Measurements from ENCODE around the gene MRPS22. TPM values are rescaled to one million over a fixed set of nuclear protein-coding genes. Genes with fewer than 3 reads are reported as not detected.

Gene MRPS22
- total and polyA plus RNA-seq, 3 donors from 2014 or later = 61.1 to 95.8 (median 63.4) TPM

- Histone ChIP-seq H3K27me3 (no peaks in the 10 kb centered on the region), H3K4me1 (no peaks in the 10 kb centered on the region), H3K4me3 (no peak overlapping the region), H3K9me3 (no peaks in the 10 kb centered on the region), H3K36me3 (ENCODE audit: low read depth, missing control alignments) (no peaks in the 10 kb centered on the region), H3K27ac (no peak overlapping the region)
- no peak for TF ChIP-seq POLR2A (IDR thresholded peaks at IDR 0.05)
- no peak for TF ChIP-seq CTCF (IDR thresholded peaks at IDR 0.05)
- DNase-seq = no peak
- intact Hi-C loops (cut with DNase I; ENCODE audit: low total_unique reads) = no loop called here
- WGBS, 2 donors = 68 to 77% methylated on average over 12 of the region's 12 CpGs
These were observed 41.6 kb upstream of the MRPS22 start for GRCh38 chr3:139302084-139302800.

GRCh38 chr3:139302801-139303113 is 41.1 kb upstream of the MRPS22 start:
- no peak for DNase-seq
- intact Hi-C loops (cut with DNase I; ENCODE audit: low total_unique reads) = no loop called here
- Histone ChIP-seq H3K4me3 (no peak overlapping the region), H3K36me3 (ENCODE audit: low read depth, missing control alignments) (no peaks in the 10 kb centered on the region), H3K4me1 (no peaks in the 10 kb centered on the region), H3K27ac (no peak overlapping the region), H3K9me3 (no peaks in the 10 kb centered on the region), H3K27me3 (no peaks in the 10 kb centered on the region)
- TF ChIP-seq CTCF (IDR thresholded peaks at IDR 0.05) = no peak
- no peak for TF ChIP-seq POLR2A (IDR thresholded peaks at IDR 0.05)
- WGBS, 2 donors = 89% methylated on average over 4 of the region's 4 CpGs

GRCh38 chr3:139303216-139303615 is 40.6 kb upstream of the MRPS22 start:
- H3K4me3 ChIP-seq = no peak overlapping the region
- DNase-seq = no peak
- WGBS, 2 donors = 91 to 92% methylated on average over 5 of the region's 5 CpGs
- intact Hi-C loops (cut with DNase I; ENCODE audit: low total_unique reads) = no loop called here
- no peaks in the 10 kb centered on the region for H3K9me3 ChIP-seq
- H3K27ac ChIP-seq = no peak overlapping the region
- no peaks in the 10 kb centered on the region for H3K36me3 ChIP-seq (ENCODE audit: low read depth, missing control alignments)
- no peaks in the 10 kb centered on the region for H3K27me3 ChIP-seq
- TF ChIP-seq POLR2A (IDR thresholded peaks at IDR 0.05) (no peak), CTCF (IDR thresholded peaks at IDR 0.05) (no peak)
- no peaks in the 10 kb centered on the region for H3K4me1 ChIP-seq

GRCh38 chr3:139304383-139304782 is 39.4 kb upstream of the MRPS22 start:
- TF ChIP-seq CTCF (IDR thresholded peaks at IDR 0.05) = no peak
- no peak for TF ChIP-seq POLR2A (IDR thresholded peaks at IDR 0.05)

GRCh38 chr3:139306078-139306477 is 37.7 kb upstream of the MRPS22 start:
- DNase-seq = no peak
- 82 to 83% methylated on average over 2 of the region's 2 CpGs for WGBS, 2 donors
- no peak for TF ChIP-seq CTCF (IDR thresholded peaks at IDR 0.05)
- TF ChIP-seq POLR2A (IDR thresholded peaks at IDR 0.05) = no peak
- Histone ChIP-seq H3K4me3 (no peak overlapping the region), H3K36me3 (ENCODE audit: low read depth, missing control alignments) (no peaks in the 10 kb centered on the region), H3K27ac (no peak overlapping the region), H3K4me1 (no peaks in the 10 kb centered on the region), H3K9me3 (no peaks in the 10 kb centered on the region), H3K27me3 (no peaks in the 10 kb centered on the region)
- intact Hi-C loops (cut with DNase I; ENCODE audit: low total_unique reads) = no loop called here

More at GRCh38 chr3:139304383-139304782, 39.4 kb upstream of the MRPS22 start:
- Histone ChIP-seq H3K27ac (no peak overlapping the region), H3K36me3 (ENCODE audit: low read depth, missing control alignments) (no peaks in the 10 kb centered on the region), H3K9me3 (no peaks in the 10 kb centered on the region), H3K4me3 (no peak overlapping the region), H3K27me3 (no peaks in the 10 kb centered on the region), H3K4me1 (no peaks in the 10 kb centered on the region)
- no peak for DNase-seq
- 94 to 95% methylated on average over 3 of the region's 3 CpGs for WGBS, 2 donors
- intact Hi-C loops (cut with DNase I; ENCODE audit: low total_unique reads) = no loop called here

Data from testis (tissue), 3 donors.